CD4-positive, alpha-beta T cell treated with Interleukin-15 for 1 hour (primary cell): ENCODE data around the gene ASPSCR1.

ENCODE experiments used
- DNase-seq: peaks from one replicate; pipeline ENCODE4 v3.0.0-alpha.2; 2020

ASPSCR1 gene

GRCh38 chr17:82059272-82060000 lies 82.0 kb downstream of the ASPSCR1 start:
- DNase-seq, result no peak

- DNase-seq, result no peak
Observed at GRCh38 chr17:82060001-82060380, 82.6 kb downstream of the ASPSCR1 start.

DNA sequence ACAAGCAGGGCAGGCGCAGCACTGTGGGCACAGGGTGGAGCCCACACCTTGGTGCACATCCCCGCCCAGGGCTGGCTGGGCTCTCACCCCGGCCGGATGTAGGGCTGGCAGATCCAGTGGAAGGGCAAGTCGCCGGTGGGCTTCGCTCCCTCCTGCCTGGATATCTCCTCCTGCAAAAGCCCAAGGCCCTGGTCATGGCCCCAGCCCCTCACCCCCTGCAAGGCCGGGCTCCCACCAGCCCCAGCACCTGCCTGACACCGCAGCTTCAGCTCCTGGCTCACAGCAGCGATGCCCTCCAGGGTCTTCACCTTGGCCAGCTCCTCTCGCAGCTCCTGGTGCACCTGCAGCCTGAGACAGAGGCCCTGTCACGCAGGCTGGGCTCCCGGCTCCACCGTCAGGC lies 83.2 kb downstream of the ASPSCR1 start:
- no peak for DNase-seq

- DNase-seq, result no peak
Observed at GRCh38 chr17:82061047-82061925, 83.9 kb downstream of the ASPSCR1 start.

GRCh38 chr17:82062076-82062983 lies 84.9 kb downstream of the ASPSCR1 start:
- no peak for DNase-seq

GRCh38 chr17:82062984-82063368 lies 85.5 kb downstream of the ASPSCR1 start:
- DNase-seq, result no peak

DNA sequence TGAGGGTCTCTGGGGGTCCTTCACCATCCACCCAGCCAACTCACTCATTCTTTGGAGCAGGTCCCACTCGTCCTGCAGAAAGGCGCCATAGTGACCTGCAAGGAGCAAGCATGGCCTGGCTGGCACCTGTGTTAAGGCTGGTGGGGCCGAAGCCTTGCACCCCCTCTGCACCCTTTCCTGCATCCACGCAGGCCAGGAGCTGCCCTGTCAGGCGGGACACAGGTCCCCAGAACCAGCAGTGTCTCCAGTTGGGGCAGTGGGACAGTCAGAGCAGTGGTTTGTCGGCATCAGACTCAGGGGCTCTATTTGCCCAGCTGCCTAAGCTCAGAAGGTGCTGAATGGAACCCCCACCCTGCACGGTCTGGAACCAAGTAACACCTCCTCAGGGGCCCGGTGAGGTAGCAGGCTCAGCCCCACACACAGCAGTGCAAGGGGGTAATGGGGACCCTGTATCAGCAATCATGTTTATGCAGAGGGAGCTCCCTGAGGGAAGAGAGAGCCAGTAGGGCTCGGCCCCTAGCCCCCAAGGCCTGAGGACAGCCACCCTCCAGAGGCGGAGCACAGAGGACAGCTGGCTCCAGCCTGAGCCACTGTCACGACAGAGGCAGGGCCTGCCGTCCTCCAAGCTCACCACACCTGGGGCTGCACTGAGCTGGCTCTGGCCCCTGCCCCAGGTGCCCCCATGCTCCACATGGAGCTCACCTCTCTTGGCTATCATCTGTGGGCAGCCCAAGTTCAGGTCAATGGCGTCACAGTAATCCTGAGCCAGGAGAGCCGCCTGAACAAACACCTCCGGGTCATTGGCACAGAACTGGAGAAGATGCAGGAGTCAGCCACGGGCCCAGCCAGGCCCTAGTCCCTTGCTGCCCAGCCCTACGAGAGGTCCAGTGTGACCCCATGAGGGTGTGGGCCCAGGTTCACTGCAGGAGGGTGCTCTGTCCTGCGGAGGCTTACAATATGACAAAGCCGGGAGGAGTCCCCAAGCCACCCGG lies 86.3 kb downstream of the ASPSCR1 start:
- no peak for DNase-seq

GRCh38 chr17:82064433-82065192 lies 87.2 kb downstream of the ASPSCR1 start:
- no peak for DNase-seq

GRCh38 chr17:82065193-82065637 lies 87.8 kb downstream of the ASPSCR1 start:
- no peak for DNase-seq

DNA sequence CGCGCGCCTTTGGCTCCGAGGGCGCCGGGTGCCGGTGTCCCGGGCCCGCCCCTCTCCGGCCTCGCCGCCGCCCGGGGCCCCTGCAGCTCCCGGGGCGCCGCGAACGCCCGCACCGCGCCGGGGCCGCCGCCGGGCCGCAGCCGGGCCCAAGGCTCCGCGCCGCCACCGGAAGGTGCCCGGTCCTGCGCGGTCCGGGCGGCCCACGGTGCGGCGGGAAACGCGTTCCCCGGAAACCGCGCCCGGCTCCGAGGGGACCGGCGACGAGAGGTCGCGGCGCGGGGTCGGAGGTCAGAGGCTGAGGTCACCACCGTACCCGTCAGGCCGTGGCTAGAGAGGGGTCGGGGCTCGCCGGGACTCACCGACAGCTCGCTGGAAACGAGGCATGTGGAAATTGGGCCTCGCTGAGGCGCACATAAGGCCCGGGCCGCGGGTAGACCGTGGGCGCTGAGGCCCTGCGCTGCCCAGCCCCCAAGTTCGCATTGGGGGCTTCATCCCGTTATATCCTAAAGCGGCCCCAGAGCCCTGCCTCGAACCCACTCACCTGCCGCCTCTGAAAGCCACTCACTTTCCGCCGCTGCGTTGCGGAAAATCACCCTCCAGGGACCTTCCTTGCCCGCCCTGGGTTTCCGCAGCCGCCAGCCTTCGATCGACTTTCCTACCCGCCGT lies 88.3 kb downstream of the ASPSCR1 start, which contains the start of gene DUS1L:
TSS of gene DUS1L (minus strand) at position 167 of the 666 bp plus-strand sequence. CDS start 745 bp downstream, outside the sequence.
- DNase-seq, result peak; percentile 61
